HG02759 (cell line): ENCODE data around the gene ARFGAP1.
"Not testable (repeated sequence)": the region's sequence is repeated elsewhere in the genome, so short reads cannot be mapped to it uniquely, and the experiment has no call there.

ENCODE experiments used
- ATAC-seq: cut with Tn5 transposase; IDR thresholded peaks from one replicate; pipeline ENCODE4 v1.9.1; 2021; ENCODE audit warnings: mild to moderate bottlenecking, moderate library complexity; ENCODE audit not compliant: unreplicated experiment

Gene ARFGAP1

DNA sequence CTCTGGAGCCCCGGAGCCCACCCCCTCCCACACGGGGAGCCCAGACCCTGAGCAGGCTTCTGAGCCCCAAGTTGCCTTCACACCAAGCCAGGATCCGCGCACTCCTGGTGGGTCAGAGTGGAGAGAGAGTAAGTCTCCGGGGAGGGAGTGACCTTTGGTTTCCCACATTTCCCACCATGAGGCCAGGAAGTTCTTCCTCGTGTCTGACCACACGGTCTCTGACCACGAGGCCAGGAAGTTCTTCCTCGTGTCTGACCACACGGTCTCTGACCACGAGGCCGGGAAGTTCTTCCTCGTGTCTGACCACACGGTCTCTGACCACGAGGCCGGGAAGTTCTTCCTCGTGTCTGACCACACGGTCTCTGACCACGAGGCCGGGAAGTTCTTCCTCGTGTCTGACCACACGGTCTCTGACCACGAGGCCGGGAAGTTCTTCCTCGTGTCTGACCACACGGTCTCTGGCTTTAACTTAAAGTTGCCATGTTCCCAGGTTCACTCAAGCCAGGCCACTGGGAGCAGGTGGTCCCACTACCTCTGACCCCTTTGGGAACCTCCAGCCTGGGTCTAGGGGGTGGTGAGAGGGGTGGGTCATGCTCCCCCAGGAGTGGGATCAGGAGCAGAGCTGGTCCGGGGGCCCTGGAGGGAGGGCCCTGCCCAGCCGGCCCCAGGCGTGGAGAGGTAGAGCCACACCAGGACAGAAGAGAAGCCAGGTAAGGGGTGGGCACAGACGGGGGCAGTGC, 33.5 kb downstream of the ARFGAP1 start:
- ATAC-seq, result not testable (repeated sequence)

GRCh38 chr20:63306673-63307537, 34.3 kb downstream of the ARFGAP1 start:
- no peak for ATAC-seq

DNA sequence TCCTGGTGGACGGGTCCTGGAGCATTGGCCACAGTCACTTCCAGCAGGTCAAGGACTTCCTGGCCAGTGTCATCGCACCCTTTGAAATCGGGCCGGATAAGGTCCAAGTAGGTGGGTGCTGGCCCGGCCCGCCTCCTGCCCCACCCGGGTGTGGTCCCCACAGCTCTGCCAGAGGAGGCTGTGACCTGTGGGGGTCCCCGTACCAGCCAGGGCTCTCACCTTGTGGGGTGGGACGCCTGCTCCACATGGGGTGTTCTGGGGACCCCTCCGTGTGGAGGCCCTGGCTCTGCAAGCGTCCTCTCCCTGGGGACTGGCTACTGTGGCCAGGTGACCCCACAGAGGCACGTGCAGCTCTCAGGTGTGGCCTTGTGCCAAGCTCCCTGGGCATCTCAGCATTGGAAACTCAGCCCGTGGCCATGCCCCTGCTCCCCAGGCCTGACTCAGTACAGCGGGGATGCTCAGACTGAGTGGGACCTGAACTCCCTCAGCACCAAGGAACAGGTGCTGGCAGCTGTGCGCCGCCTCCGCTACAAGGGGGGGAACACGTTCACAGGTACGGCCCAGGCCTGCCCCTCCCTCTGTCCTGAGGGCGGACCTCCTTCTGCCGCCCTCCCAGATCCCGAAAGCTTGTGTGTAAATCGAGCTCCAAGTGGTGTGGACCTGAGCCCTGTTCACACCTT, 35.1 kb downstream of the ARFGAP1 start:
- ATAC-seq, result no peak

DNA sequence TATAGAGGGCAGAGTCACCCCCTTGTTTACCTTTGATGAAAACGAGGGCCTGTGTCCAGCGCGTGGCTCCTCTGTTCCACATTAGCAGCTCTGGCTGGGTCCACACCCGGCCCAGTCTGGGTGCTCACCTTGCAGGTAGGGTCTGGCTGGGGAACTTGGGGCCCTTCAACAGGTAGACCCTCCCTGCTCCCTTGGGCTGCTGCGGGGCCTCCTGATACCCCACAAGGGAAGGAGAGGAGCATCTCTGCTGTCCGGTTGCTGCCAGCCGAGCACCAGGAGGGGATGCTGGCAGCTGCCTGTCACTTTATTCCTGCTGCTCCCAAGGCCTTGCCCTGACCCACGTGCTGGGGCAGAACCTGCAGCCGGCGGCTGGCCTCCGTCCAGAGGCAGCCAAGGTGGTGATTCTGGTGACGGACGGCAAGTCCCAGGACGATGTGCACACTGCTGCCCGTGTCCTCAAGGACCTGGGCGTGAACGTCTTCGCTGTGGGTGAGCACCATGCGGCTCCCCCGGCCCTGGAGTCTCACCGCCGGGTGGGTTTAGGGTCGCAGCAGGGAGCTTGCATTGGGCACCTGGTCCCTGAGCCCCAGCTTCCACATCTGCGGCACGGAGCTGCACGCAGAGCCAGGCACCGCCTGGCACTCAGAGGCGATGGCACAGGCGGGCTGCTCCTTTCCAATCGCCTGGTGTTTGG, 35.8 kb downstream of the ARFGAP1 start:
- ATAC-seq, result no peak

GRCh38 chr20:63309261-63310071, 36.9 kb downstream of the ARFGAP1 start:
- ATAC-seq, result no peak

- ATAC-seq, result no peak
These were observed 37.8 kb downstream of the ARFGAP1 start for GRCh38 chr20:63310265-63310991.

DNA sequence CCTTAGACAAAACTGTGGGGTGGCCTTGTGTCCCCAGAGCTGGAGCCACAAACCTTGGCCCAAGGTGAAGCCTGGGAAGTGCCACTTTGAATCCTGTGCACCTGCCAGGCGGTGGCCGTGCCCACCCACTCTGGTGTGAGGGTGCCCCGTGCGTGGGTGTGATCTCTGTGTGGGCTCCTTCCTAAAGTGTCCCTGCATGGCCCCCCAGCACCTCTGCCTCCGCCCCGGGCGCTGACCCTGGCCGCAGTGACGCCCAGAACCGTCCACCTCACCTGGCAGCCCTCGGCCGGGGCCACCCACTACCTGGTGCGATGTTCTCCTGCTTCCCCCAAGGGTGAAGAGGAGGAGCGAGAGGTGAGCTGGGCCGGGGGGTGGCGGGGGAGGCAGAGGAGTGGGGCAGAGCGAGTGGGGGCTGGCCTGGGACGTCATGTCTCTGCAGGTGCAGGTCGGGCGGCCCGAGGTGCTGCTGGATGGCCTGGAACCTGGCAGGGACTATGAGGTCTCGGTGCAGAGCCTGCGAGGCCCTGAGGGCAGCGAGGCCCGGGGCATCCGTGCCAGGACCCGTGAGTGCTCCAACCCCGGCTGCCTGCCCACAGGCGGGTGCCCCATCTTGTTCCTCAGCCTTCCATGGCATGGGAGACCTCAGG, 38.7 kb downstream of the ARFGAP1 start:
- no peak for ATAC-seq

DNA sequence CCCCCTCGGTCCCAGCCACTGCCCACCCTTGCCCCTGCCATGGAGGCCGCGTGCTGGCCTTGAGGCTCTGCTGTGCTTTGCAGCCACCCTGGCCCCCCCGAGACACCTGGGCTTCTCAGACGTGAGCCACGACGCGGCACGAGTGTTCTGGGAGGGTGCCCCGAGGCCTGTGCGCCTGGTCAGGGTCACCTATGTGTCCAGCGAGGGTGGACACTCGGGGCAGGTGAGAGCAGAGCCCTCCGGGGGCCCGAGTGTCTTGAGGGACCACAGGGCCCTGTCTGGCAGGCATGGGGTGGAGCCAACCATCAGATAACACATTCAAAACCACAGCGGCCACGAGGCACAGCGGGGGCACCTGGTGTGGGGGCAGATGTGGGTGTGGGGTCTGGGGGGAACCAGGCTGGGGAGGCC, 39.2 kb downstream of the ARFGAP1 start:
- no peak for ATAC-seq

DNA sequence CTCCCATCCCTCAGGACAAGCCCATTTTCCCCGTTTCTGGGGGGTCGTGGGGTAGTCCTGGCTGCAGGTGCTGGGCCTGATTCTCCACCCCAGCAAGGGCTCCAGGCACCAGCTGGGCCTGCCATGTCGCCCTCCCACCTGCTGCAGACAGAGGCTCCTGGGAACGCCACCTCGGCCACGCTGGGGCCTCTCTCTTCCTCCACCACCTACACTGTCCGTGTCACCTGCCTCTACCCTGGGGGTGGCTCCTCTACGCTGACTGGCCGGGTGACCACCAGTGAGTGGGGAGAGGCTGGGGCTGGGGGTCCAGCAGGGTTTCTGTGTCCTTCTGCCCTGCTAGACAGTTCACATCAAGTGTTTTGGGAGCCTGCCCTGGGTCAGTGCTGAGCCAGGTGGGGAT, 39.7 kb downstream of the ARFGAP1 start:
- ATAC-seq, result no peak

DNA sequence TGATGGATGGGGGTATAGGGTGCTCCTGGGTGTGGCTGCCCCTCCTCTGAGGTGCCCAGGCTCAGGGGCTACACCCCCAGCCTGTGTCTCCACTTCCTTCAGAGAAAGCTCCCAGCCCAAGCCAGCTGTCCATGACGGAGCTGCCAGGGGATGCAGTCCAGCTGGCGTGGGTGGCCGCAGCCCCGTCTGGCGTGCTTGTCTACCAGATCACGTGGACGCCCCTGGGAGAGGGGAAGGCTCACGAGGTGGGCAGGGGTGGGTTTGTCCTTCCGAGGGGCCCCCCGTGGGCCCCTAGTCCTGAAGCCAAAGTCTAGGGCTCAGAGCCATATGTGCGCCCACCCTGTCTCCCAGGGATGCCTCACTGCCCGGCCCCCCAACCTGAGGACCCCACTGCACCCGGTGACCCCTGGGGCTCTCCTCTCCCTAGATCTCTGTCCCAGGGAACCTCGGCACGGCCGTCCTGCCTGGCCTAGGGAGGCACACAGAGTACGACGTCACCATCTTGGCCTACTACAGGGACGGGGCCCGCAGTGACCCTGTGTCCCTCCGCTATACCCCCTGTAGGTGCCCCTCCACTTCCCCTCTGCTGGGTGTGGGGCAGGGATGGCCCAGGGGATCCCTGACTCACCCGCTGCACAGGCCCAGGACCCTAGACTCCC, 40.2 kb downstream of the ARFGAP1 start:
- ATAC-seq, result no peak

DNA sequence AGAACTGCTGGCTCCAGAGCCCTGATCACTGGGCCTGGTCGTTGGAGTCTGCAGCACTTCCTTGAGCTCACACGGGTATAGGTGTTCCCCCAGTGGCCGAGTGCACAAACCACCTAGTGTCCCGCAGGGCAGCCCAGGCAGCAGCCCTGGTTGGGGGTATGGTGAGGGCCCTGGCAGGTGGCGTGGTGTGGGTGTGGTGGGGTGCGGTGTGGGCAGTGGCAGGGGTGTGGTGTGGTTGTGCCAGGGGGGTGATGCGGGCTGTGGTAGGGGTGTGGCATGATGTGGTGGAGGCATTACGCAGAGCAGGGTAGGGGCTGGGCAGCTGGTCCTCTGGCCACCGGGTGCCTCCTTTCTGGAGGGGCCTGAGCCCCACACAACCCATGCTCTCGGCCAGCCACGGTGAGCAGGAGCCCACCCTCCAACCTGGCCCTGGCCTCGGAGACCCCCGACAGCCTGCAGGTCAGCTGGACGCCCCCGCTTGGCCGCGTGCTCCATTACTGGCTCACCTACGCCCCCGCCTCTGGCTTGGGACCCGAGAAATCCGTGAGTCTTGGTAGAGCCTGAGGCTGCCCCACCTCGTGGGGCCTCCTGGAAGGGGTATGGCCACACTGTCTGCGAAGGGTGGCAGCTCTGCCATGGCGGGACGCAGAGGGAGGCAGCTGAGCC, 40.9 kb downstream of the ARFGAP1 start:
- ATAC-seq, result no peak

DNA sequence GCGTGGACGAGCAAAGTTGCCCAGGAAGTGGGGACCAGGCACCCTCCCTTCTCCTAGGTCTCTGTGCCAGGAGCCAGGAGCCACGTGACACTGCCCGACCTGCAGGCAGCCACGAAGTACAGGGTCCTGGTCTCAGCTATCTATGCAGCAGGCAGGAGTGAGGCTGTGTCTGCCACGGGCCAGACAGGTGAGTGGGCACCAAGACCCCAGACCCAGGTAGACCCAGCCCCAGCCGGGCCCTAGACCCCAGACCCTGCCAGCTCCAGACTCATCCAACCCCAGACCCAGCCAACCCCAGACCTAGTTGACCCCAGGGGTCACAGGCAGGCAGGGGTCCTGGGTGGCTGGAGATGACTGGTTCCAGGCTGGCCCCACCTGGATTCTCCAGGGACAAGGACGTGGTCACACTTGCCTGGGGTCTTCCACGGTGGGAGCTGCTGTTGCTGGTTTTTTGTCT, 41.4 kb downstream of the ARFGAP1 start:
- ATAC-seq, result no peak

DNA sequence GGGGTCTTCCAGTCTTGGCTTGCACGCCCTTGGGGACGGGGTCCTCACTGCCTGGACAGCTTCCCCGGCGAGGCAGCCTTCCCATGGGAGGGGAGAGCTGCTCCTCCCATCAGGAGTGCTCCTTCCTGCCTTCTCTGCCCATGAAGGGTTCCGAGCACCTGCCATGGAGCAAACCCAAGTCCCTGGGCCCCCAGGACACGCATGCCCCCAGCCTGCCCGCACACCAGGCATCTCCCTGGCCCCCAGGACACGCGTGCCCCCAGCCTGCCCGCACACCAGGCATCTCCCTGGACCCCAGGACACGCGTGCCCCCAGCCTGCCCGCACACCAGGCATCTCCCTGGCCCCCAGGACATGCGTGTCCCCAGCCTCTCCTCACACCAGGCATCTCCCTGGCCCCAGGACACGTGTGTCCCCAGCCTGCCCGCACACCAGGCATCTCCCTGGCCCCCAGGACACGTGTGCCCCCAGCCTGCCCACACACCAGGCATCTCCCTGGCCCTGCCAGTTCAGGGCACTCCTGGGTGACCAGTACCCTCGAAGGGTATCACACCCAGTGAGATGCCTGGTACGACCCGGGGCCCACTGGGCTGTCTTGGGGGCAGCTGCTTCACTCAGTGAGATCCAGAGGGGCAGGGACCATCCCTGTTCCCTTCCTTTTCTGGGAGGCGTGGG, 42.1 kb downstream of the ARFGAP1 start:
- no peak for ATAC-seq

DNA sequence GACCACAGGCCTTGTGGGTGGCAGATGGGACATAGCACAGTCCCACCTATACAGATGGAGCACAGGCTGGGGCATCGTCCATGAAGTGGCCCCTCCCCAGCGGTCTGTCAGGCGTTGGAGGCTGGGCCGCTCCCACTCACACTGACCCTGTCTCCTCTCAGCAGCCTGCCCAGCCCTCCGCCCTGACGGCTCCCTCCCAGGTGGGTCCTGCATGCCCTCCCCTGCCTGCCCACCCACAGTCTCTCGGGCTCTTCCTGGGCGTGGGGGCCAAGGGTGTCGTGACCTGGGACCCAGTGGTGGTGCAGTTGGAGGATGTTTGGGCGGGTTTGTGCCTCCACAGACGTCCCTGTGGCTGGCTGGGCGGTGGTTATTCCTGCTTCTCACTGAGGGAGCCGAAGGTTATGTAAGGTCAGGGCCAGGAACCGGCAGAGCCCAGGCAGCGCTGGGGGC, 42.7 kb downstream of the ARFGAP1 start:
- no peak for ATAC-seq

DNA sequence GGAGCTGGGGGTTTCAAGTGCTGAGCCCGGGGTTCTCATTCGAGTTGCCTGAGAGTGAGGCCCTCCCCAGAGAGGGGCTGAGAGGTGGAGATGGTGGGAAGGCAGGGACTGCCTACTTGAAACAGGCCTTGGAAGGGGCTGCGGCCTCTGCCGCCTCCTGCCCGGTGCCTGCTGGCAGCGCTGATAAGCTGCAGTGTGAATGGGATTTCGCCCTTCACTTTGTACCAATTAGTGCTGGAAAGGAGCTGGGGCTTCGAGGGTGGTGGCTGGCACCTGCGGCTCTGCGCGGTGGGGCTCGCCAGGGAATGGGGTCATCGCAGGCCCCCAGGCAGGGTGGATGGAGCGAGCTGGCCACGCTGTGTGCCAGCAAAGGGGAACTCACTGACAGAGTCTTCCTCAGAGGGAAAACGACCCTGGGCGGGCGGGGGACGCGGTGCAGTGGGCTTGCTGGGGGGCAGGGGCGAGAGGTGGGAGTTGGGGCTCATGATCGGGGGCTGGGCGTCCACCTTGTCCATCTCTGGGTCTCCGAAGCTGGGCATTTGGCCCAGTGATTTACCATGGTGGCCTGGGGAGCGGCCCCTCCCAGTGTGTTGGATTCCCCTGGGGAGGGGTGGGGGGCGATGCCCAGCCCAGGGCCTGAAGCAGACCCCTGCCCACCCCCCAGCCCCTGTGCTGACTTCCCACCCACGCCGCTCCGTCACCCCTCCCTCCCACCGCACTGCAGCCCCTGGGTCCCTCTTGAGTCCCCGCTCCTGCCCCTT, 43.3 kb downstream of the ARFGAP1 start:
- ATAC-seq, result no peak

GRCh38 chr20:63316502-63316921, 43.9 kb downstream of the ARFGAP1 start:
- ATAC-seq, result no peak
